ENCODE measurements around the gene LPA.
"Not testable (repeated sequence)": the region's sequence is repeated elsewhere in the genome, so short reads cannot be mapped to it uniquely, and the experiment has no call there.

Gene LPA

DNA sequence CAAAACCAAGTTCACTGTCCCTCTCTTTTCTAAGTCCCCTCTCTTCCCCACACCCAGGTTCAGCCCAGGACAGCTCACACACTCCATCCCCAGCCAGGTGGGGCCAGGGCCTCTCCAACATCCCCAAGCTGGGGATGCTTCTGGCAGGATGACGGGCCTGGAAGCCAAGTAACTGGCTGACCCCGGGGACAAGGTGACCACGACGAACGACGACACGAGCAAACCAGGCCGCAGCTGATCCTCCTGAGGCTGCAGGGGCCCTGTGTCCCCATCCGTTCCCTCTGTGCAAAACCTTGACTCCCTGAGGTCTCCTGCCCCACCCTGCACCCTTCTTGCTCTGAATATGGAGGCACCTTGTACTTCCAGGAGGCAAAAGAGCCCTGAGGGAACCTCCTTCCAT, 26.4 kb upstream of the LPA start:
- no peak for TF ChIP-seq PPARA (CRISPR knock-in tag; IDR thresholded peaks at IDR 0.05; ENCODE audit: borderline replicate concordance)
- no peak for ATAC-seq

DNA sequence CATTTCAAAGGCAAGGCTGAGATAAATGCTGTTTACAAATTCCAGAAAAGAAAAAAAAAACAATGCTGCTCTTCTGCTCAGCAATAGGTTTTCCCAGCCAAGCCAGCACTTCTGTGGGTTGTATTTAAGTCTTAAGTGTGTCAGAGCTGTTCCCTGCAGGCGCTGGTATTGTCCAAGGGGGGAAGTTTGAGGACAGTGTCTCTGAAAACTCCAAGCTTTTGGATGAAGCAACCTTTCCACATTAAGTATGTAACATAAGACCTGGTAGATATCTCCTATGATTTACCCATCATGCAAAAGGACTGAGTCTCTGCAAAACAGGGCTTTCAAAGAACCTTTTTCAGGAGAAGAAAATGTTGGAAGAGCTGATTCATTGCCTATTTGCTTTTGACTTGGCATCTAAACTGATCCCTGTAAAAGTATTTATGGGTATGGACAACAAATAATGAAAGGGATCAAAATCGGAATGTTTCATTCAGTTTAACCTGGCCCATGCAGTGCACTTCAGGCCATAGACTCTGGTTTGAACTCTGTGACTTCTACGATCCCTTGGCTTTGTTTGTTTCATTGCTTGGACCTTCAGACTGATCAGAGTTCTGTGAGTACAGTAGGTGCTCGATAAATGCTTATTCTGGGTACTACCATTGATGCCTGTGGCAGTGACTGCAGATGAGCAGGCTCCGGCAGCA, 21.8 kb upstream of the LPA start:
- ATAC-seq = no peak
- no peak for TF ChIP-seq ARNTL (CRISPR knock-in tag; IDR thresholded peaks at IDR 0.05; ENCODE audit: borderline replicate concordance, low read depth)
- TF ChIP-seq OSR1 (CRISPR knock-in tag; IDR thresholded peaks at IDR 0.05) = no peak
- no peak for TF ChIP-seq CSDC2 (CRISPR knock-in tag; IDR thresholded peaks at IDR 0.05)
- TF ChIP-seq TOX (CRISPR knock-in tag; IDR thresholded peaks at IDR 0.05; ENCODE audit: borderline replicate concordance) = no peak
- TF ChIP-seq, protein P1, sequence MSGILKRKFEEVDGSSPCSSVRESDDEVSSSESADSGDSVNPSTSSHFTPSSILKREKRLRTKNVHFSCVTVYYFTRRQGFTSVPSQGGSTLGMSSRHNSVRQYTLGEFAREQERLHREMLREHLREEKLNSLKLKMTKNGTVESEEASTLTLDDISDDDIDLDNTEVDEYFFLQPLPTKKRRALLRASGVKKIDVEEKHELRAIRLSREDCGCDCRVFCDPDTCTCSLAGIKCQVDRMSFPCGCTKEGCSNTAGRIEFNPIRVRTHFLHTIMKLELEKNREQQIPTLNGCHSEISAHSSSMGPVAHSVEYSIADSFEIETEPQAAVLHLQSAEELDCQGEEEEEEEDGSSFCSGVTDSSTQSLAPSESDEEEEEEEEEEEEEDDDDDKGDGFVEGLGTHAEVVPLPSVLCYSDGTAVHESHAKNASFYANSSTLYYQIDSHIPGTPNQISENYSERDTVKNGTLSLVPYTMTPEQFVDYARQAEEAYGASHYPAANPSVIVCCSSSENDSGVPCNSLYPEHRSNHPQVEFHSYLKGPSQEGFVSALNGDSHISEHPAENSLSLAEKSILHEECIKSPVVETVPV (CRISPR knock-in tag; IDR thresholded peaks at IDR 0.05) = no peak
- no peak for TF ChIP-seq ZNF8 (CRISPR knock-in tag; IDR thresholded peaks at IDR 0.05)
- no peak for TF ChIP-seq ZNF565 (CRISPR knock-in tag; conservative IDR thresholded peaks at IDR 0.05; ENCODE audit: low read depth)
- TF ChIP-seq, protein P2, sequence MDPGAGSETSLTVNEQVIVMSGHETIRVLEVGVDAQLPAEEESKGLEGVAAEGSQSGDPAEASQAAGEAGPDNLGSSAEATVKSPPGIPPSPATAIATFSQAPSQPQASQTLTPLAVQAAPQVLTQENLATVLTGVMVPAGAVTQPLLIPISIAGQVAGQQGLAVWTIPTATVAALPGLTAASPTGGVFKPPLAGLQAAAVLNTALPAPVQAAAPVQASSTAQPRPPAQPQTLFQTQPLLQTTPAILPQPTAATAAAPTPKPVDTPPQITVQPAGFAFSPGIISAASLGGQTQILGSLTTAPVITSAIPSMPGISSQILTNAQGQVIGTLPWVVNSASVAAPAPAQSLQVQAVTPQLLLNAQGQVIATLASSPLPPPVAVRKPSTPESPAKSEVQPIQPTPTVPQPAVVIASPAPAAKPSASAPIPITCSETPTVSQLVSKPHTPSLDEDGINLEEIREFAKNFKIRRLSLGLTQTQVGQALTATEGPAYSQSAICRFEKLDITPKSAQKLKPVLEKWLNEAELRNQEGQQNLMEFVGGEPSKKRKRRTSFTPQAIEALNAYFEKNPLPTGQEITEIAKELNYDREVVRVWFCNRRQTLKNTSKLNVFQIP (CRISPR knock-in tag; IDR thresholded peaks at IDR 0.05; ENCODE audit: borderline replicate concordance, low read depth) = no peak
- TF ChIP-seq RARB (CRISPR knock-in tag; IDR thresholded peaks at IDR 0.05) = no peak
- no peak for TF ChIP-seq PPARA (CRISPR knock-in tag; IDR thresholded peaks at IDR 0.05; ENCODE audit: borderline replicate concordance)
- TF ChIP-seq ESRRG (CRISPR knock-in tag; IDR thresholded peaks at IDR 0.05) = no peak
- TF ChIP-seq ZNF70 (CRISPR knock-in tag; IDR thresholded peaks at IDR 0.05) = no peak
- TF ChIP-seq ISL1 (CRISPR knock-in tag; IDR thresholded peaks at IDR 0.05) = no peak
- no peak for TF ChIP-seq SNAI2 (CRISPR knock-in tag; IDR thresholded peaks at IDR 0.05)
- no peak for TF ChIP-seq GLIS3 (CRISPR knock-in tag; IDR thresholded peaks at IDR 0.05)

DNA sequence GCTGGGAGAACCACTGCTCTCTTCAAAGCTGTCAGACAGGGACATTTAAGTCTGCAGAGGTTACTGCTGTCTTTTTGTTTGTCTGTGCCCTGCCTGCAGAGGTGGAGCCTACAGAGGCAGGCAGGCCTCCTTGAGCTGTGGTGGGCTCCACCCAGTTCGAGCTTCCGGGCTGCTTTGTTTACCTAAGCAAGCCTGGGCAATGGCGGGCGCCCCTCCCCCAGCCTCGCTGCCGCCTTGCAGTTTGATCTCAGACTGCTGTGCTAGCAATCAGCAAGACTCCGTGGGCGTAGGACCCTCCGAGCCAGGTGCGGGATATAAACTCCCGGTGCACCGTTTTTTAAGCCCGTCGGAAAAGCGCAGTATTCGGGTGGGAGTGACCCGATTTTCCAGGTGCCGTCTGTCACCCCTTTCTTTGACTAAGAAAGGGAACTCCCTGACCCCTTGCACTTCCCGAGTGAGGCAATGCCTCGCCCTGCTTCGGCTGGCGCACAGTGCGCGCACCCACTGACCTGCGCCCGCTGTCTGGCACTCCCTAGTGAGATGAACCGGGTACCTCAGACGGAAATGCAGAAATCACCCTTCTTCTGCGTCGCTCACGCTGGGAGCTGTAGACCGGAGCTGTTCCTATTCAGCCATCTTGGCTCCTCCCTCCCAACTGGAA, 21.2 kb upstream of the LPA start:
- not testable (repeated sequence) for ATAC-seq

DNA sequence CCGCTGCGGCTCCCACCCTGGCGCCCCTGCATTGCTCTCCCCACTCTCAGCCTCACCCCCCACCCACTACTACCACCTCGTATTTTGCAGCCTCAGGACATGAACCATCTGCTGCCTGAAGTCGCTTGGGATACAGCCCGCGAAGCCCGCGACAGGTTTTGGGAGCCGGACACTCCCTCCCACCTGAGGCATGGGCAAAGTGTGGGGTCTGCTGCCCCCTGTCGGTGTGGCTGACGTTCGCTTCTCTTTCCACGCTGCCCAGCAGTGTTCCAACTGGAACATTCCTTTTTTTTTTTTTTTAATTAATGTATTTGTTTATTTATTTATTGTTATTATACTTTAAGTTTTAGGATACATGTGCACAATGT, 15.3 kb upstream of the LPA start:
- TF ChIP-seq PPARA (CRISPR knock-in tag; IDR thresholded peaks at IDR 0.05; ENCODE audit: borderline replicate concordance) (no peak), BACH2 (CRISPR knock-in tag; IDR thresholded peaks at IDR 0.05; ENCODE audit: borderline replicate concordance) (no peak), CSDC2 (CRISPR knock-in tag; IDR thresholded peaks at IDR 0.05) (no peak), OSR1 (CRISPR knock-in tag; IDR thresholded peaks at IDR 0.05) (no peak), ESRRG (CRISPR knock-in tag; IDR thresholded peaks at IDR 0.05) (no peak), ZNF8 (CRISPR knock-in tag; IDR thresholded peaks at IDR 0.05) (no peak), ZFP30 (CRISPR knock-in tag; IDR thresholded peaks at IDR 0.05) (no peak), ZFP3 (CRISPR knock-in tag; IDR thresholded peaks at IDR 0.05) (no peak)
- ATAC-seq = peak; percentile 49; the same call in 2 of the 3 replicates

DNA sequence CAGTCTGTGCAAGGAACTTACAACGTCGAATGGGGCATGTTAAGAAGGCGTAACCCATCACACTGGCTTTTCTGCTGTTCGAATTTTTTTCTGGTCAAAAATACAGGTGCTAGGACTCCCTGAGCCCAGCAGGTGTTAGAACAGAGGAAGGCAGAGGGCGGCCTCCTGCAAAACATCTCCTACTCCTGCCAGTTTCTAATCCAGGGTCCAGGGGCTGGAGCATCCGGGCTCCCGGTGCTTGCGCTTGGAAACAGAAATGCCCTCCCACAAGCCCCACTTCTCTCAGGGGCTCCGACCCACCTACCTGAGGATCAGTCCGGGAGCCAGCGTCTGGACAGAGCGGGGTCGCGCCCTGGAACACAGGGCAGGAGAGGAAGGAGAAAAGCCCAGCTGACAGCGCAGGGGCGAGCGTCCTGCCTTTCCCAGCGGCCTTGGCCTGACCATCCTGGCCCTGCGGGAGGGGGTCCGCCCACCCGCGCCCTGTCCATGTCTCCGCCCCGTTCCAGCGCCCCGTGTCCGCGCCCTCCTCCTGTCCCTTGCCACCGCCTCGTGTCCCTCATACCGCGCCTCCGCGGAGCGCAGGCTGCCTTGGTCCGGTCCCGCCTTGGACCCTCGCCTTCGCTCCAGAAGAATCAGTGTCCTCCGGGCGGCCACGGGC, 14.8 kb upstream of the LPA start:
- peak; percentile 26; the same call in 2 of the 3 replicates for ATAC-seq
- TF ChIP-seq OSR1 (CRISPR knock-in tag; IDR thresholded peaks at IDR 0.05) (no peak), ESRRG (CRISPR knock-in tag; IDR thresholded peaks at IDR 0.05) (no peak), ZFP3 (CRISPR knock-in tag; IDR thresholded peaks at IDR 0.05) (no peak), ARNTL (CRISPR knock-in tag; IDR thresholded peaks at IDR 0.05; ENCODE audit: borderline replicate concordance, low read depth) (no peak), PPARA (CRISPR knock-in tag; IDR thresholded peaks at IDR 0.05; ENCODE audit: borderline replicate concordance) (no peak), TOX (CRISPR knock-in tag; IDR thresholded peaks at IDR 0.05; ENCODE audit: borderline replicate concordance) (no peak), ZC3H10 (CRISPR knock-in tag; IDR thresholded peaks at IDR 0.05) (no peak), BACH2 (CRISPR knock-in tag; IDR thresholded peaks at IDR 0.05; ENCODE audit: borderline replicate concordance) (no peak), RARB (CRISPR knock-in tag; IDR thresholded peaks at IDR 0.05) (no peak), TCF4 (CRISPR knock-in tag; IDR thresholded peaks at IDR 0.05; ENCODE audit: borderline replicate concordance) (no peak)
- TF ChIP-seq, protein P2 (CRISPR knock-in tag; IDR thresholded peaks at IDR 0.05; ENCODE audit: borderline replicate concordance, low read depth) = no peak
